Stimulated activated CD4-positive, alpha-beta T cell treated with anti-CD3 and anti-CD28 coated beads, TNF-alpha, amount 100 ng/mL, for 24 hours (primary cell): ENCODE results near the gene CDH23.

Experiments
- DNase-seq, 3 experiments: peaks; one replicate each; pipeline ENCODE4 v3.0.0-alpha.2; 2020; ENCODE audit warnings: low read depth in 3 of 3

CDH23 gene

GRCh38 chr10:71369602-71370001 is 27.1 kb upstream of the CDH23 start:
- no peak for DNase-seq

GRCh38 chr10:71370031-71370430 is 26.7 kb upstream of the CDH23 start:
- DNase-seq, result no peak

GRCh38 chr10:71371750-71372166 is 25.0 kb upstream of the CDH23 start:
- DNase-seq, result no peak

- DNase-seq, result no peak
Observed at GRCh38 chr10:71372882-71373495, 23.7 kb upstream of the CDH23 start.

- no peak for DNase-seq
Observed at GRCh38 chr10:71374481-71375233, 22.1 kb upstream of the CDH23 start.

GRCh38 chr10:71375952-71376351 is 20.8 kb upstream of the CDH23 start:
- DNase-seq, result no peak

GRCh38 chr10:71378336-71379117 is 18.2 kb upstream of the CDH23 start:
- DNase-seq, result no peak

GRCh38 chr10:71379118-71379766 is 17.5 kb upstream of the CDH23 start:
- no peak for DNase-seq

GRCh38 chr10:71380841-71381240 is 15.9 kb upstream of the CDH23 start:
- DNase-seq, result no peak

GRCh38 chr10:71381611-71382010 is 15.1 kb upstream of the CDH23 start:
- DNase-seq, result no peak

- no peak for DNase-seq
Observed at GRCh38 chr10:71382028-71382427, 14.7 kb upstream of the CDH23 start.

- no peak for DNase-seq
Observed at GRCh38 chr10:71382757-71383156, 14.0 kb upstream of the CDH23 start.

- DNase-seq, result peak; percentile 44 to 76 (median 45)
Observed at GRCh38 chr10:71383972-71384687, 12.6 kb upstream of the CDH23 start.

- DNase-seq, result no peak
Observed at GRCh38 chr10:71388171-71388570, 8.5 kb upstream of the CDH23 start.

GRCh38 chr10:71388583-71389310 is 8.0 kb upstream of the CDH23 start:
- no peak for DNase-seq

GRCh38 chr10:71389768-71390460 is 6.8 kb upstream of the CDH23 start:
- no peak for DNase-seq

GRCh38 chr10:71390461-71390835 is 6.3 kb upstream of the CDH23 start:
- DNase-seq, result no peak

- no peak for DNase-seq
Observed at GRCh38 chr10:71390921-71391690, 5.6 kb upstream of the CDH23 start.

GRCh38 chr10:71391701-71392100 is 5.0 kb upstream of the CDH23 start:
- no peak for DNase-seq

GRCh38 chr10:71392292-71392691 is 4.4 kb upstream of the CDH23 start:
- DNase-seq, result no peak
